ENCODE results near the gene TRIM67.

- no peak for TF ChIP-seq POLR2A (IDR thresholded peaks at IDR 0.05)
- TF ChIP-seq, protein P1, sequence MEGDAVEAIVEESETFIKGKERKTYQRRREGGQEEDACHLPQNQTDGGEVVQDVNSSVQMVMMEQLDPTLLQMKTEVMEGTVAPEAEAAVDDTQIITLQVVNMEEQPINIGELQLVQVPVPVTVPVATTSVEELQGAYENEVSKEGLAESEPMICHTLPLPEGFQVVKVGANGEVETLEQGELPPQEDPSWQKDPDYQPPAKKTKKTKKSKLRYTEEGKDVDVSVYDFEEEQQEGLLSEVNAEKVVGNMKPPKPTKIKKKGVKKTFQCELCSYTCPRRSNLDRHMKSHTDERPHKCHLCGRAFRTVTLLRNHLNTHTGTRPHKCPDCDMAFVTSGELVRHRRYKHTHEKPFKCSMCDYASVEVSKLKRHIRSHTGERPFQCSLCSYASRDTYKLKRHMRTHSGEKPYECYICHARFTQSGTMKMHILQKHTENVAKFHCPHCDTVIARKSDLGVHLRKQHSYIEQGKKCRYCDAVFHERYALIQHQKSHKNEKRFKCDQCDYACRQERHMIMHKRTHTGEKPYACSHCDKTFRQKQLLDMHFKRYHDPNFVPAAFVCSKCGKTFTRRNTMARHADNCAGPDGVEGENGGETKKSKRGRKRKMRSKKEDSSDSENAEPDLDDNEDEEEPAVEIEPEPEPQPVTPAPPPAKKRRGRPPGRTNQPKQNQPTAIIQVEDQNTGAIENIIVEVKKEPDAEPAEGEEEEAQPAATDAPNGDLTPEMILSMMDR (IDR thresholded peaks at IDR 0.05) = no peak
Measured at GRCh38 chr1:231248778-231249177, 86.9 kb downstream of the TRIM67 start.
